ENCODE measurements around the gene CD52. TPM values are rescaled to one million over a fixed set of nuclear protein-coding genes. Genes with fewer than 3 reads are reported as not detected.

Gene CD52
- total RNA-seq, 1 experiment from 2014 or later = not detected

GRCh38 chr1:26285366-26286063 lies 32.2 kb upstream of the CD52 start:
- Histone ChIP-seq H3K27ac (ENCODE audit: low read depth, low read length, poor library complexity, severe bottlenecking) (no peak overlapping the region), H3K4me3 (ENCODE audit: low read depth, low read length, poor library complexity, severe bottlenecking) (no peak overlapping the region), H3K36me3 (ENCODE audit: insufficient read depth, low read length, poor library complexity, severe bottlenecking) (no peaks in the 10 kb centered on the region), H3K27me3 (replicated peaks; ENCODE audit: insufficient read depth, low read depth, low read length, poor library complexity) (no peaks in the 10 kb centered on the region), H3K9me3 (ENCODE audit: low read depth, low read length, poor library complexity, severe bottlenecking) (no peaks in the 10 kb centered on the region), H3K4me1 (ENCODE audit: insufficient read depth, low read length, poor library complexity, severe bottlenecking) (peaks cover 29% of the 10 kb centered on the region)
- POLR2A ChIA-PET (ENCODE audit: low non-redundant PET) = no interaction called here
- no peak for TF ChIP-seq EZH2 (IDR thresholded peaks at IDR 0.05; ENCODE audit: borderline replicate concordance, low read depth, low read length, poor library complexity, severe bottlenecking)
- TF ChIP-seq, protein P1, sequence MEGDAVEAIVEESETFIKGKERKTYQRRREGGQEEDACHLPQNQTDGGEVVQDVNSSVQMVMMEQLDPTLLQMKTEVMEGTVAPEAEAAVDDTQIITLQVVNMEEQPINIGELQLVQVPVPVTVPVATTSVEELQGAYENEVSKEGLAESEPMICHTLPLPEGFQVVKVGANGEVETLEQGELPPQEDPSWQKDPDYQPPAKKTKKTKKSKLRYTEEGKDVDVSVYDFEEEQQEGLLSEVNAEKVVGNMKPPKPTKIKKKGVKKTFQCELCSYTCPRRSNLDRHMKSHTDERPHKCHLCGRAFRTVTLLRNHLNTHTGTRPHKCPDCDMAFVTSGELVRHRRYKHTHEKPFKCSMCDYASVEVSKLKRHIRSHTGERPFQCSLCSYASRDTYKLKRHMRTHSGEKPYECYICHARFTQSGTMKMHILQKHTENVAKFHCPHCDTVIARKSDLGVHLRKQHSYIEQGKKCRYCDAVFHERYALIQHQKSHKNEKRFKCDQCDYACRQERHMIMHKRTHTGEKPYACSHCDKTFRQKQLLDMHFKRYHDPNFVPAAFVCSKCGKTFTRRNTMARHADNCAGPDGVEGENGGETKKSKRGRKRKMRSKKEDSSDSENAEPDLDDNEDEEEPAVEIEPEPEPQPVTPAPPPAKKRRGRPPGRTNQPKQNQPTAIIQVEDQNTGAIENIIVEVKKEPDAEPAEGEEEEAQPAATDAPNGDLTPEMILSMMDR (conservative IDR thresholded peaks at IDR 0.05; ENCODE audit: low read depth, low read length) = peak; percentile 58
- no TSS peak for BruUV-seq (replicated peaks)
- intact Hi-C loops (cut with micrococcal nuclease; ENCODE audit: unreplicated experiment) = loop anchor here (1.0 to 5.0 kb wide), 2 partner anchors 36 to 132 kb away; no protein-coding TSS in a partner anchor
- CTCF ChIA-PET = interaction anchor here (1.0 to 1.9 kb wide), 4 partner anchors 9 to 132 kb away, joined by 3 to 10 read pairs (median 6); no protein-coding TSS in a partner anchor
- peak; percentile 41 for DNase-seq (ENCODE audit: low spot score)

GRCh38 chr1:26286064-26286416 lies 31.7 kb upstream of the CD52 start:
- DNase-seq (ENCODE audit: low spot score) = no peak
- Histone ChIP-seq H3K9me3 (ENCODE audit: low read depth, low read length, poor library complexity, severe bottlenecking) (no peaks in the 10 kb centered on the region), H3K4me3 (ENCODE audit: low read depth, low read length, poor library complexity, severe bottlenecking) (no peak overlapping the region), H3K27ac (ENCODE audit: low read depth, low read length, poor library complexity, severe bottlenecking) (no peak overlapping the region), H3K36me3 (ENCODE audit: insufficient read depth, low read length, poor library complexity, severe bottlenecking) (no peaks in the 10 kb centered on the region), H3K27me3 (replicated peaks; ENCODE audit: insufficient read depth, low read depth, low read length, poor library complexity) (no peaks in the 10 kb centered on the region), H3K4me1 (ENCODE audit: insufficient read depth, low read length, poor library complexity, severe bottlenecking) (peaks cover 25% of the 10 kb centered on the region)
- no TSS peak for BruUV-seq (replicated peaks)
- TF ChIP-seq, protein P1 (conservative IDR thresholded peaks at IDR 0.05; ENCODE audit: low read depth, low read length) = no peak; the same call in 1 of the 2 replicates
- no peak for TF ChIP-seq EZH2 (IDR thresholded peaks at IDR 0.05; ENCODE audit: borderline replicate concordance, low read depth, low read length, poor library complexity, severe bottlenecking)
- ChIA-PET CTCF (interaction anchor here (1.2 kb wide), 1 partner anchor 10 kb away, joined by 4 read pairs; no protein-coding TSS in a partner anchor), POLR2A (ENCODE audit: low non-redundant PET) (no interaction called here)
- intact Hi-C loops (cut with micrococcal nuclease; ENCODE audit: unreplicated experiment) = loop anchor here (5.0 kb wide), 1 partner anchor 131 kb away; no protein-coding TSS in a partner anchor

DNA sequence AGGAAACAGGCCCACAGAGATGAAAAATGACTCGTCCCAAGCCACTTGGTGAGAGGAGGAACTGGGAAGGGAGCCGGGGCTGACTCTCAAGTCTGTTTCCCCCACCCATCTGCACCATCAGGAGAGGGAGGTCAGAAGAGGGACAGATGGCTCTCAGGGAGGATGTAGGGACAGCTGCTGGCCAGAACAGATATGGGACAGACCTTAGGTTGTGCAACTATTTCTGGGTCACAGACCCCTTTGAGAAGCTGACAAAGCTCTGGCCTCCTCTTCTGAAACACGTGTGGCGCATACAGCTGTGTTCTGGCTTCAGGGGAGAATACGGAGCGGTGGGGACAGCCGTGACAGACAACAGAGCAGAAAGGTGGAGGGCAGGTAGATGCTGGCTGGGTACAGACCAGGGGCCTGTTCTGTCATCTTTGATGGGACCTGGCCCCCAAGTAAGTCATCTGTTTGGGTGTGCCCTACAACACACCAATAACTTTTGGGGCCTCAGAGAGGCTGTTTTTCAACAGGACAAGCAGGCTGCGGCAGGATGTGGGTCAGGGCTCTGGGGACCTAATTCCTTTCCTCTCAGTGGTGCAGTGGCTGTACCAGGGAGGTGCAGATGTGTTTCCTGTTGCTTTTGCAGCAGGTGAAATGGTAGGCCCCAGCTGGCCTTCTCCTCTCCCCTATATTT lies 30.6 kb upstream of the CD52 start:
- no peak for DNase-seq (ENCODE audit: low spot score)
- Histone ChIP-seq H3K36me3 (ENCODE audit: insufficient read depth, low read length, poor library complexity, severe bottlenecking) (no peaks in the 10 kb centered on the region), H3K9me3 (ENCODE audit: low read depth, low read length, poor library complexity, severe bottlenecking) (no peaks in the 10 kb centered on the region), H3K4me1 (ENCODE audit: insufficient read depth, low read length, poor library complexity, severe bottlenecking) (peaks cover 15% of the 10 kb centered on the region), H3K27ac (ENCODE audit: low read depth, low read length, poor library complexity, severe bottlenecking) (no peak overlapping the region), H3K4me3 (ENCODE audit: low read depth, low read length, poor library complexity, severe bottlenecking) (no peak overlapping the region), H3K27me3 (replicated peaks; ENCODE audit: insufficient read depth, low read depth, low read length, poor library complexity) (no peaks in the 10 kb centered on the region)
- no peak for TF ChIP-seq EZH2 (IDR thresholded peaks at IDR 0.05; ENCODE audit: borderline replicate concordance, low read depth, low read length, poor library complexity, severe bottlenecking)
- TF ChIP-seq, protein P1 (conservative IDR thresholded peaks at IDR 0.05; ENCODE audit: low read depth, low read length) = no peak
- POLR2A ChIA-PET (ENCODE audit: low non-redundant PET) = no interaction called here
- intact Hi-C loops (cut with micrococcal nuclease; ENCODE audit: unreplicated experiment) = loop anchor here (5.0 kb wide), 1 partner anchor 130 kb away; no protein-coding TSS in a partner anchor
- CTCF ChIA-PET = interaction anchor here (1.2 kb wide), 1 partner anchor 11 kb away, joined by 4 read pairs; no protein-coding TSS in a partner anchor
- no TSS peak for BruUV-seq (replicated peaks)

All from A673 (cell line).